Measurements from ENCODE around the gene GABRR3. TPM values are rescaled to one million over a fixed set of nuclear protein-coding genes. Genes with fewer than 3 reads are reported as not detected.

GABRR3 gene
- total RNA-seq, 1 donor from 2014 or later, result not detected

DNA sequence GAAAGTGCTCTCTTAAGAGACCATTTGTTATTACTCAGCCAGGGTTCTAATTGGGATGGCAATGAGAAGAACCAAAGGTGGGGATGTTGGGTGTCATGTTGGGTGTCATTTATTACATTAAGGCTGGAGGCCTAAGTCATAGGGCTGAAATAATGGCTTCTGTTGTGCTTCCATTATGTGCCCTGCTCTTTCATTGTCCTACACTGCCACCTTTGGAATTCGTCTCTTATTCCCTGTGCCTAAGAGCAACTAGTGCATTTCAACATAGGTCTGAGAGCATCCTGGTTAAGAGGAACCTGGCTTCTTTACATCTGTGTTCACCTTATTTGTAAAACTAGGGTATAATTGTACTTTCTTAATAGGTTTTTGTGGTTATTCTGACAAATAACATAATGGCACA lies 95.1 kb downstream of the GABRR3 start:
- no peak for DNase-seq (ENCODE audit: low spot score)
- H3K27me3 Mint-ChIP-seq (ENCODE audit: unreplicated experiment), result no peaks in the 10 kb centered on the region
- H3K4me1 Mint-ChIP-seq (ENCODE audit: unreplicated experiment), result no peaks in the 10 kb centered on the region
- no peaks in the 10 kb centered on the region for H3K9me3 Mint-ChIP-seq (ENCODE audit: unreplicated experiment)
- no peak overlapping the region for H3K27ac Mint-ChIP-seq (ENCODE audit: unreplicated experiment)
- H3K4me3 Mint-ChIP-seq (ENCODE audit: unreplicated experiment), result no peak overlapping the region
- TF ChIP-seq, protein P1, sequence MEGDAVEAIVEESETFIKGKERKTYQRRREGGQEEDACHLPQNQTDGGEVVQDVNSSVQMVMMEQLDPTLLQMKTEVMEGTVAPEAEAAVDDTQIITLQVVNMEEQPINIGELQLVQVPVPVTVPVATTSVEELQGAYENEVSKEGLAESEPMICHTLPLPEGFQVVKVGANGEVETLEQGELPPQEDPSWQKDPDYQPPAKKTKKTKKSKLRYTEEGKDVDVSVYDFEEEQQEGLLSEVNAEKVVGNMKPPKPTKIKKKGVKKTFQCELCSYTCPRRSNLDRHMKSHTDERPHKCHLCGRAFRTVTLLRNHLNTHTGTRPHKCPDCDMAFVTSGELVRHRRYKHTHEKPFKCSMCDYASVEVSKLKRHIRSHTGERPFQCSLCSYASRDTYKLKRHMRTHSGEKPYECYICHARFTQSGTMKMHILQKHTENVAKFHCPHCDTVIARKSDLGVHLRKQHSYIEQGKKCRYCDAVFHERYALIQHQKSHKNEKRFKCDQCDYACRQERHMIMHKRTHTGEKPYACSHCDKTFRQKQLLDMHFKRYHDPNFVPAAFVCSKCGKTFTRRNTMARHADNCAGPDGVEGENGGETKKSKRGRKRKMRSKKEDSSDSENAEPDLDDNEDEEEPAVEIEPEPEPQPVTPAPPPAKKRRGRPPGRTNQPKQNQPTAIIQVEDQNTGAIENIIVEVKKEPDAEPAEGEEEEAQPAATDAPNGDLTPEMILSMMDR (IDR thresholded peaks at IDR 0.05; ENCODE audit: unreplicated experiment), result no peak
- peaks cover 17% of the 10 kb centered on the region for H3K36me3 Mint-ChIP-seq (ENCODE audit: low read depth, unreplicated experiment)

DNA sequence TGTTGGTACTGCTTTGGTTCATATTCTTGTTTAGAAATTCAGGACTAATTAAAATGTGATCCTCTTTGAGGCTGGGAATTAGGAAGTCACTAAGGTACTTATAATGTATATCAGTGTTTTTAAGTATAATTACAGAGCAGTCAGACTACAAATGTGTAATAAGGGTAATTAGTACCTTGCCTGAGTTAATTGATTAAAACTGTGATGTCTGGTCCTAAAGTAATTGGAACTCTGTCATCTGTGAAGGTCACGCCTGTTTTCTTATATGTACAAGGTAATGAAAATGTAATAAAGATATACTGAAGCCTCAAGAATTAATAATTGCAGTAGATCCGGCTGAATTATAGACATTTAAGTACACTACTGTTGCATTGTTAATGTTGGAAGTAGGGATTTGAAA lies 95.7 kb downstream of the GABRR3 start:
- no peaks in the 10 kb centered on the region for H3K9me3 Mint-ChIP-seq (ENCODE audit: unreplicated experiment)
- H3K36me3 Mint-ChIP-seq (ENCODE audit: low read depth, unreplicated experiment), result peaks cover 17% of the 10 kb centered on the region
- no peak for DNase-seq (ENCODE audit: low spot score)
- H3K27me3 Mint-ChIP-seq (ENCODE audit: unreplicated experiment), result no peaks in the 10 kb centered on the region
- H3K27ac Mint-ChIP-seq (ENCODE audit: unreplicated experiment), result no peak overlapping the region
- no peaks in the 10 kb centered on the region for H3K4me1 Mint-ChIP-seq (ENCODE audit: unreplicated experiment)
- TF ChIP-seq, protein P1 (IDR thresholded peaks at IDR 0.05; ENCODE audit: unreplicated experiment), result no peak
- no peak overlapping the region for H3K4me3 Mint-ChIP-seq (ENCODE audit: unreplicated experiment)

DNA sequence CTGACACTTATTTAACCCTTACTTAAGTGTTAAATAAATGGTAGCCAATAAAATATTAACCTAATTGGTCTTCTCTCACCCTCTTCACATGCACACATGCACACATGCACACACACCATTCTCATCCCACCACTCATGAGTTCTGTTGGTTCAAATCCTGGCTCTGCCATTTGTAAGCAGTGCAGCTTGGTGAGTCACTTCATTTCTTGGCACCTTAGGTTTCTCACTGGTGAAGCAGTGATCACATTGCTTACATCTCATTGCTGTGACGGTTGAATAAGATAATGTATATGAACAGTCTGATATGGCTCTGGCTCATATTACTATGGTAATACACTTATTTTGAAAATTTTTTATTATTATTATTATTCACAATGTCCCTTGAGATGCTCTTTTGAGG lies 96.7 kb downstream of the GABRR3 start:
- no peaks in the 10 kb centered on the region for H3K9me3 Mint-ChIP-seq (ENCODE audit: unreplicated experiment)
- TF ChIP-seq, protein P1 (IDR thresholded peaks at IDR 0.05; ENCODE audit: unreplicated experiment), result no peak
- H3K27me3 Mint-ChIP-seq (ENCODE audit: unreplicated experiment), result no peaks in the 10 kb centered on the region
- DNase-seq (ENCODE audit: low spot score), result no peak
- H3K36me3 Mint-ChIP-seq (ENCODE audit: low read depth, unreplicated experiment), result peaks cover 16% of the 10 kb centered on the region
- H3K4me3 Mint-ChIP-seq (ENCODE audit: unreplicated experiment), result peak overlapping the region; percentile 45
- no peaks in the 10 kb centered on the region for H3K4me1 Mint-ChIP-seq (ENCODE audit: unreplicated experiment)
- no peak overlapping the region for H3K27ac Mint-ChIP-seq (ENCODE audit: unreplicated experiment)

DNA sequence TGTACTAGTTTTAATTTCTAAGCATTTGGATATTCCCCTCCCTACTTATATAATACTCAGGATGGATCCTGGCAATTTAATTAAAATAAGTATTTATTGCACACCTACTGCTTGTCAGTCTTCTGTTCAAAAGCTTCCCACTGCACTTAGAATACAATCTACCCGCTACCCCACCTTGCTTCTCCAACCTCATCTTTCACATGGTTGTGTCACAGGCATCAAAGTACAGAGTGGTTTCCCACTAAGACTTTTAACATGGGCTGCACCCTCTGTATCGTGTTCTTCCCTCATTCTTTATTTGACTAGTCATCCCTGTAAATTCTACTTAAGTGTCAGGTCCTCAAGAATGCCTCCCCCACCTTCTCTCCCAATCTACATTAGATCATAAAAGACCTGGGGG lies 97.9 kb downstream of the GABRR3 start:
- TF ChIP-seq, protein P1 (IDR thresholded peaks at IDR 0.05; ENCODE audit: unreplicated experiment), result no peak
- DNase-seq (ENCODE audit: low spot score), result no peak
- Mint-ChIP-seq H3K9me3 (ENCODE audit: unreplicated experiment) (no peaks in the 10 kb centered on the region), H3K36me3 (ENCODE audit: low read depth, unreplicated experiment) (peaks cover 12% of the 10 kb centered on the region), H3K4me3 (ENCODE audit: unreplicated experiment) (no peak overlapping the region), H3K4me1 (ENCODE audit: unreplicated experiment) (no peaks in the 10 kb centered on the region), H3K27ac (ENCODE audit: unreplicated experiment) (no peak overlapping the region), H3K27me3 (ENCODE audit: unreplicated experiment) (no peaks in the 10 kb centered on the region)

DNA sequence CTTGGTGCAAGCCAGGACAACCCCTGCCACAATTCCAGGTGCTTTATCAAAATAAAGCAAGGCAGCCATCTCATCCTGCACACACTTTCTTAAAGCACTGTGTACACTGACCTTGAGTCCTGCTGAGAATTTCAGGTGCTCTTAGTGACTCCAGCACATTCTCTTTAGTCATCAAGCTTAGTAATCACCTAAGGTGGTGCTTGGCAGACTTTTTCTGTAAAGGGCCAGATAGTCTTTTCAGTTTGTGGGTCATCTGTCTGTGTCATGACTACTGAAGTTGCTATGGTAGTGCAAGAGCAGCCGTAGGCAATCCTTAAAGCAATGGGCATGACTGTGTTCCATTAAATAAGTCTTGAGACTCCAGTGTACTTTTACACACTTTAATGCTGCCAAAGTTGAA lies 99.3 kb downstream of the GABRR3 start:
- Mint-ChIP-seq H3K36me3 (ENCODE audit: low read depth, unreplicated experiment) (peaks cover 18% of the 10 kb centered on the region), H3K4me1 (ENCODE audit: unreplicated experiment) (no peaks in the 10 kb centered on the region), H3K4me3 (ENCODE audit: unreplicated experiment) (no peak overlapping the region), H3K27me3 (ENCODE audit: unreplicated experiment) (no peaks in the 10 kb centered on the region), H3K9me3 (ENCODE audit: unreplicated experiment) (no peaks in the 10 kb centered on the region), H3K27ac (ENCODE audit: unreplicated experiment) (no peak overlapping the region)
- TF ChIP-seq, protein P1 (IDR thresholded peaks at IDR 0.05; ENCODE audit: unreplicated experiment), result no peak
- DNase-seq (ENCODE audit: low spot score), result no peak

Other genes starting within 250 kb of the GABRR3 start
- gene CRYBG3, start 213.3 kb downstream of the GABRR3 start, total RNA-seq (ENCODE audit: unreplicated experiment), result 18.5 TPM
- 13.4 TPM for gene RIOX2, start 62.9 kb downstream of the GABRR3 start, total RNA-seq (ENCODE audit: unreplicated experiment)
- gene OR5AC2, start 51.9 kb upstream of the GABRR3 start, total RNA-seq (ENCODE audit: unreplicated experiment), result not detected
- not detected for gene OR5H1, start 95.4 kb upstream of the GABRR3 start, total RNA-seq (ENCODE audit: unreplicated experiment)
- not detected for gene OR5H14, start 112.2 kb upstream of the GABRR3 start, total RNA-seq (ENCODE audit: unreplicated experiment)
- not detected for gene OR5H15, start 131.4 kb upstream of the GABRR3 start, total RNA-seq (ENCODE audit: unreplicated experiment)
- not detected for gene OR5H6, start 228.9 kb upstream of the GABRR3 start, total RNA-seq (ENCODE audit: unreplicated experiment)
- not detected for gene OR5H2, start 247.2 kb upstream of the GABRR3 start, total RNA-seq (ENCODE audit: unreplicated experiment)